Measurements from ENCODE around the gene PLCH1. TPM values are rescaled to one million over a fixed set of nuclear protein-coding genes. Genes with fewer than 3 reads are reported as not detected.

The PLCH1 gene
- total and polyA plus RNA-seq, 2 experiments from 2014 or later = 8.1 to 25.3 TPM

DNA sequence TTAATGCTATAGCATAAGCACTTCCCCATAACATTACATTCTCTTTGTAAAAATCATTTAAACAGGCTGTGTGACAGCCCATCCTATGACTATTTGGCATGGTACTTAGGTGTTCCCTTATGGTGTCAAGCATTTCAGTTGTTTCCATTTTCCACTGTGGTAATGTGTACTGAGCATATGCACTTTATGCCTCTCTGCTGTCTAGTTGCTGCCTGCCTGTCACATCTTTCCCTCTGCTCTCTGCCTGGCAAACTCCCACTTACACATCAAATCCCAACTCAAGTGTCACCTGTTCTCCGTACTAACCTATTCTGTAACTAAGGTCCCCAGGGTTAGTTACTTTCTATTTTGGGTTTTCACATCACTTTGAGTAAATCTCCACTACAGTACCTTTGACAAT, 367.0 kb downstream of the PLCH1 start:
- no peaks in the 10 kb centered on the region for H4K20me1 ChIP-seq (replicated peaks; ENCODE audit: insufficient read depth)
- no peaks in the 10 kb centered on the region; the same call in 2 of the 3 replicates for H3K9me3 Mint-ChIP-seq
- ATAC-seq = no peak
- no peak overlapping the region for H3K27ac Mint-ChIP-seq
- no peaks in the 10 kb centered on the region for H3K36me3 ChIP-seq (ENCODE audit: insufficient read depth)
- H3K4me2 ChIP-seq = no peak overlapping the region
- DNase-seq (ENCODE audit: low spot score) = no peak
- no peaks in the 10 kb centered on the region for H3K36me3 Mint-ChIP-seq (ENCODE audit: low read depth)
- no peaks in the 10 kb centered on the region for H3K9me2 ChIP-seq (ENCODE audit: insufficient read depth)
- H3K79me2 ChIP-seq (replicated peaks; ENCODE audit: insufficient read depth) = no peaks in the 10 kb centered on the region
- no peak overlapping the region for H3K27ac ChIP-seq (ENCODE audit: low read depth)
- no peak overlapping the region for H3K4me3 Mint-ChIP-seq
- H3F3A ChIP-seq (replicated peaks; ENCODE audit: low read depth) = no peaks in the 10 kb centered on the region
- peaks cover 17% of the 10 kb centered on the region for H3K4me1 Mint-ChIP-seq
- H3K27me3 ChIP-seq (ENCODE audit: insufficient read depth) = no peaks in the 10 kb centered on the region
- peaks cover 7% of the 10 kb centered on the region for H3K4me1 ChIP-seq (ENCODE audit: insufficient read depth)
- no peak for TF ChIP-seq EZH2phosphoT487 (IDR thresholded peaks at IDR 0.05; ENCODE audit: unreplicated experiment)
- TF ChIP-seq JUNB (IDR thresholded peaks at IDR 0.05; ENCODE audit: unreplicated experiment) = no peak
- TF ChIP-seq ZNF114 (CRISPR knock-in tag; IDR thresholded peaks at IDR 0.05) = no peak
- H3K4me3 ChIP-seq = no peak overlapping the region
- H3K27me3 Mint-ChIP-seq (ENCODE audit: insufficient read depth, low read depth, poor library complexity) = peaks cover 6% of the 10 kb centered on the region
- no peak overlapping the region for H2AFZ ChIP-seq

DNA sequence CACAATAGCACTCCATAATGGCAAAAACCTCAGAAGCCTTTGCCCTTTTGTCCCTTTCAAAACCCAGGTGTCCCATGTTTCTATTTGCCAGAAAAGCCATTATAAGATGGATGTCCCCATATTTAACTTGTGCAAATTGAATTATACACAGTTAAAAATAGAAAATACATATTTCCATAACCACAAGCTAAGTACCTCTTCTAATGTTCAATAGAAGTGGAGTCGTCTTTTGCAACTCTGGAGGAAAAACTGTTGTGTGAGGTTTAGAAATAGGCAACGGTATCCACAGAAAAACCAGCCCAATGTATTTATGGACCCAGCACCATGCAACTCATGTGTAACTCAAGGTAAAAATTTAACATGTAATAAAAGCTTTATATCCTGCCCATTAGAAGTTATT, 367.8 kb downstream of the PLCH1 start:
- Histone ChIP-seq H4K20me1 (replicated peaks; ENCODE audit: insufficient read depth) (no peaks in the 10 kb centered on the region), H3K4me1 (ENCODE audit: insufficient read depth) (peaks cover 14% of the 10 kb centered on the region), H2AFZ (no peak overlapping the region), H3K36me3 (ENCODE audit: insufficient read depth) (no peaks in the 10 kb centered on the region), H3K4me2 (no peak overlapping the region), H3K79me2 (replicated peaks; ENCODE audit: insufficient read depth) (no peaks in the 10 kb centered on the region), H3K9me2 (ENCODE audit: insufficient read depth) (no peaks in the 10 kb centered on the region), H3K27ac (ENCODE audit: low read depth) (no peak overlapping the region), H3K4me3 (no peak overlapping the region), H3F3A (replicated peaks; ENCODE audit: low read depth) (no peaks in the 10 kb centered on the region), H3K27me3 (ENCODE audit: insufficient read depth) (no peaks in the 10 kb centered on the region)
- no peak overlapping the region for H3K4me3 Mint-ChIP-seq
- peaks cover 18% of the 10 kb centered on the region for H3K4me1 Mint-ChIP-seq
- H3K9me3 Mint-ChIP-seq = no peaks in the 10 kb centered on the region; the same call in 2 of the 3 replicates
- H3K27me3 Mint-ChIP-seq (ENCODE audit: insufficient read depth, low read depth, poor library complexity) = peaks cover 6% of the 10 kb centered on the region
- TF ChIP-seq EZH2 (IDR thresholded peaks at IDR 0.05; ENCODE audit: low read depth, unreplicated experiment) (no peak), CREB1 (CRISPR knock-in tag; IDR thresholded peaks at IDR 0.05; ENCODE audit: low read depth) (no peak), ZNF331 (CRISPR knock-in tag; IDR thresholded peaks at IDR 0.05; ENCODE audit: low read depth) (no peak), NANOG (IDR thresholded peaks at IDR 0.05; ENCODE audit: borderline replicate concordance) (no peak), STAT1 (IDR thresholded peaks at IDR 0.05; ENCODE audit: unreplicated experiment) (no peak), EZH2phosphoT487 (IDR thresholded peaks at IDR 0.05; ENCODE audit: unreplicated experiment) (no peak)
- TF ChIP-seq, protein P1, sequence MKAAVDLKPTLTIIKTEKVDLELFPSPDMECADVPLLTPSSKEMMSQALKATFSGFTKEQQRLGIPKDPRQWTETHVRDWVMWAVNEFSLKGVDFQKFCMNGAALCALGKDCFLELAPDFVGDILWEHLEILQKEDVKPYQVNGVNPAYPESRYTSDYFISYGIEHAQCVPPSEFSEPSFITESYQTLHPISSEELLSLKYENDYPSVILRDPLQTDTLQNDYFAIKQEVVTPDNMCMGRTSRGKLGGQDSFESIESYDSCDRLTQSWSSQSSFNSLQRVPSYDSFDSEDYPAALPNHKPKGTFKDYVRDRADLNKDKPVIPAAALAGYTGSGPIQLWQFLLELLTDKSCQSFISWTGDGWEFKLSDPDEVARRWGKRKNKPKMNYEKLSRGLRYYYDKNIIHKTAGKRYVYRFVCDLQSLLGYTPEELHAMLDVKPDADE (IDR thresholded peaks at IDR 0.05) = no peak
- no peak overlapping the region for H3K27ac Mint-ChIP-seq
- H3K36me3 Mint-ChIP-seq (ENCODE audit: low read depth) = no peaks in the 10 kb centered on the region
- DNase-seq (ENCODE audit: low spot score) = no peak
- ATAC-seq = no peak

DNA sequence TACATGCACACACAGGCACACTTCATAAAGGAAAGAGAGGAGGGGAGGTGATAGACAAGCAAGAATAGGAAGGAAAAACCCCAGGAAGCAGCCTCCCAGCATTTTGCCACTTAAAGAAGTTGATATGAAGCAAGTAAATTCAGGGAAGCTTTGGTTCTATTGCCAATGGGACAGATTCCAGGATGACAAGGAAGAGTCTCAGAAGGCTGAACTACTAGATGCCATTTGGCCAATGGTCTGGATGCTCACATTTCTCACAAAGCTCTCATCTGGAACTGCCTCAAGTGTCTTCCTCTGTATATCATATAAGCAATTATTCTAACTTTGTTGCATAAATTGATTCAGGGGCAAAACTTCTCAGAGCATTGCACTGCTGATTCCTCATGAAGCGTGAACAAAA, 372.6 kb downstream of the PLCH1 start:
- no peaks in the 10 kb centered on the region for H3K27me3 Mint-ChIP-seq (ENCODE audit: insufficient read depth, low read depth, poor library complexity)

More for the DNA sequence above, 372.6 kb downstream of the PLCH1 start:
- Histone ChIP-seq H3K9me2 (ENCODE audit: insufficient read depth) (no peaks in the 10 kb centered on the region), H3K79me2 (replicated peaks; ENCODE audit: insufficient read depth) (no peaks in the 10 kb centered on the region), H4K20me1 (replicated peaks; ENCODE audit: insufficient read depth) (no peaks in the 10 kb centered on the region), H3K4me1 (ENCODE audit: insufficient read depth) (peaks cover 58% of the 10 kb centered on the region), H3K36me3 (ENCODE audit: insufficient read depth) (no peaks in the 10 kb centered on the region), H3K4me3 (no peak overlapping the region), H3K27me3 (ENCODE audit: insufficient read depth) (no peaks in the 10 kb centered on the region), H3K27ac (ENCODE audit: low read depth) (no peak overlapping the region), H2AFZ (no peak overlapping the region), H3F3A (replicated peaks; ENCODE audit: low read depth) (no peaks in the 10 kb centered on the region), H3K4me2 (no peak overlapping the region)
- H3K36me3 Mint-ChIP-seq (ENCODE audit: low read depth) = no peaks in the 10 kb centered on the region
- TF ChIP-seq NANOG (IDR thresholded peaks at IDR 0.05; ENCODE audit: borderline replicate concordance) (no peak), ZNF331 (CRISPR knock-in tag; IDR thresholded peaks at IDR 0.05; ENCODE audit: low read depth) (no peak), EZH2 (IDR thresholded peaks at IDR 0.05; ENCODE audit: low read depth, unreplicated experiment) (no peak), JUNB (IDR thresholded peaks at IDR 0.05; ENCODE audit: unreplicated experiment) (no peak), CREB1 (CRISPR knock-in tag; IDR thresholded peaks at IDR 0.05; ENCODE audit: low read depth) (no peak), STAT1 (IDR thresholded peaks at IDR 0.05; ENCODE audit: unreplicated experiment) (no peak)
- TF ChIP-seq, protein P2, sequence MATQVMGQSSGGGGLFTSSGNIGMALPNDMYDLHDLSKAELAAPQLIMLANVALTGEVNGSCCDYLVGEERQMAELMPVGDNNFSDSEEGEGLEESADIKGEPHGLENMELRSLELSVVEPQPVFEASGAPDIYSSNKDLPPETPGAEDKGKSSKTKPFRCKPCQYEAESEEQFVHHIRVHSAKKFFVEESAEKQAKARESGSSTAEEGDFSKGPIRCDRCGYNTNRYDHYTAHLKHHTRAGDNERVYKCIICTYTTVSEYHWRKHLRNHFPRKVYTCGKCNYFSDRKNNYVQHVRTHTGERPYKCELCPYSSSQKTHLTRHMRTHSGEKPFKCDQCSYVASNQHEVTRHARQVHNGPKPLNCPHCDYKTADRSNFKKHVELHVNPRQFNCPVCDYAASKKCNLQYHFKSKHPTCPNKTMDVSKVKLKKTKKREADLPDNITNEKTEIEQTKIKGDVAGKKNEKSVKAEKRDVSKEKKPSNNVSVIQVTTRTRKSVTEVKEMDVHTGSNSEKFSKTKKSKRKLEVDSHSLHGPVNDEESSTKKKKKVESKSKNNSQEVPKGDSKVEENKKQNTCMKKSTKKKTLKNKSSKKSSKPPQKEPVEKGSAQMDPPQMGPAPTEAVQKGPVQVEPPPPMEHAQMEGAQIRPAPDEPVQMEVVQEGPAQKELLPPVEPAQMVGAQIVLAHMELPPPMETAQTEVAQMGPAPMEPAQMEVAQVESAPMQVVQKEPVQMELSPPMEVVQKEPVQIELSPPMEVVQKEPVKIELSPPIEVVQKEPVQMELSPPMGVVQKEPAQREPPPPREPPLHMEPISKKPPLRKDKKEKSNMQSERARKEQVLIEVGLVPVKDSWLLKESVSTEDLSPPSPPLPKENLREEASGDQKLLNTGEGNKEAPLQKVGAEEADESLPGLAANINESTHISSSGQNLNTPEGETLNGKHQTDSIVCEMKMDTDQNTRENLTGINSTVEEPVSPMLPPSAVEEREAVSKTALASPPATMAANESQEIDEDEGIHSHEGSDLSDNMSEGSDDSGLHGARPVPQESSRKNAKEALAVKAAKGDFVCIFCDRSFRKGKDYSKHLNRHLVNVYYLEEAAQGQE (IDR thresholded peaks at IDR 0.05; ENCODE audit: unreplicated experiment) = no peak
- TF ChIP-seq, protein P1 (IDR thresholded peaks at IDR 0.05) = no peak
- TF ChIP-seq, protein P3, sequence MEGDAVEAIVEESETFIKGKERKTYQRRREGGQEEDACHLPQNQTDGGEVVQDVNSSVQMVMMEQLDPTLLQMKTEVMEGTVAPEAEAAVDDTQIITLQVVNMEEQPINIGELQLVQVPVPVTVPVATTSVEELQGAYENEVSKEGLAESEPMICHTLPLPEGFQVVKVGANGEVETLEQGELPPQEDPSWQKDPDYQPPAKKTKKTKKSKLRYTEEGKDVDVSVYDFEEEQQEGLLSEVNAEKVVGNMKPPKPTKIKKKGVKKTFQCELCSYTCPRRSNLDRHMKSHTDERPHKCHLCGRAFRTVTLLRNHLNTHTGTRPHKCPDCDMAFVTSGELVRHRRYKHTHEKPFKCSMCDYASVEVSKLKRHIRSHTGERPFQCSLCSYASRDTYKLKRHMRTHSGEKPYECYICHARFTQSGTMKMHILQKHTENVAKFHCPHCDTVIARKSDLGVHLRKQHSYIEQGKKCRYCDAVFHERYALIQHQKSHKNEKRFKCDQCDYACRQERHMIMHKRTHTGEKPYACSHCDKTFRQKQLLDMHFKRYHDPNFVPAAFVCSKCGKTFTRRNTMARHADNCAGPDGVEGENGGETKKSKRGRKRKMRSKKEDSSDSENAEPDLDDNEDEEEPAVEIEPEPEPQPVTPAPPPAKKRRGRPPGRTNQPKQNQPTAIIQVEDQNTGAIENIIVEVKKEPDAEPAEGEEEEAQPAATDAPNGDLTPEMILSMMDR (conservative IDR thresholded peaks at IDR 0.05; ENCODE audit: low read depth in 2 of 2) = no peak
- no peak overlapping the region for H3K27ac Mint-ChIP-seq
- H3K9me3 Mint-ChIP-seq = no peaks in the 10 kb centered on the region; the same call in 2 of the 3 replicates
- DNase-seq (ENCODE audit: low spot score) (no peak), ATAC-seq (no peak)
- no peak overlapping the region for H3K4me3 Mint-ChIP-seq
- peaks cover 53% of the 10 kb centered on the region for H3K4me1 Mint-ChIP-seq
